Osteocyte (in vitro differentiated cells): ENCODE data around the gene LAMTOR2. TPM values are rescaled to one million over a fixed set of nuclear protein-coding genes. Genes with fewer than 3 reads are reported as not detected.

ENCODE experiments used
- DNase-seq: peaks from one replicate; pipeline ENCODE4 v3.0.0; 2021; ENCODE audit warnings: mixed read lengths; ENCODE audit not compliant: unreplicated experiment; ENCODE audit errors: extremely low spot score
- H3K27ac Mint-ChIP-seq: one replicate; pipeline ENCODE4 v1.8.0; 2021; ENCODE audit warnings: mild to moderate bottlenecking, mixed read lengths; ENCODE audit not compliant: unreplicated experiment
- H3K27me3 Mint-ChIP-seq: one replicate; pipeline ENCODE4 v1.8.0; 2021; ENCODE audit warnings: mixed read lengths; ENCODE audit not compliant: unreplicated experiment
- H3K36me3 Mint-ChIP-seq: one replicate; pipeline ENCODE4 v1.8.0; 2021; ENCODE audit warnings: mixed read lengths; ENCODE audit not compliant: unreplicated experiment
- H3K4me1 Mint-ChIP-seq: one replicate; pipeline ENCODE4 v1.8.0; 2021; ENCODE audit warnings: mixed read lengths; ENCODE audit not compliant: unreplicated experiment
- H3K4me3 Mint-ChIP-seq: one replicate; pipeline ENCODE4 v1.8.0; 2021; ENCODE audit warnings: mild to moderate bottlenecking, moderate library complexity, mixed read lengths; ENCODE audit not compliant: unreplicated experiment
- H3K9me3 Mint-ChIP-seq: one replicate; pipeline ENCODE4 v1.8.0; 2021; ENCODE audit warnings: mixed read lengths; ENCODE audit not compliant: unreplicated experiment
- long read RNA-seq: library from polyadenylated mRNA; unstranded; transcript quantifications from one replicate; pipeline ENCODE4 v2.0.0, GENCODE V29; 2021
- total RNA-seq: library from RNA; stranded (reverse); gene quantifications from 2 replicates; pipeline ENCODE4 v1.2.1, GENCODE V29; 2021
- TF ChIP-seq, protein P1 (sequence below): fragments of 200-600 bp; sonication (generic); IDR thresholded peaks from 2 replicates; pipeline ENCODE4 v1.5.0; 2021; ENCODE audit warnings: antibody characterized with exemption, mild to moderate bottlenecking, moderate library complexity

Gene LAMTOR2
- 56.2 and 59.9 TPM in 2 replicates for total RNA-seq
- long read RNA-seq, transcript LAMTOR2-203 (4 exons, 655 nt): major isoform, 27 of 32 reads
- long read RNA-seq, partial matches to known transcripts: 1 of 32 reads
- long read RNA-seq, other reads (novel, unspliced or antisense): 1 of 32 reads

DNA sequence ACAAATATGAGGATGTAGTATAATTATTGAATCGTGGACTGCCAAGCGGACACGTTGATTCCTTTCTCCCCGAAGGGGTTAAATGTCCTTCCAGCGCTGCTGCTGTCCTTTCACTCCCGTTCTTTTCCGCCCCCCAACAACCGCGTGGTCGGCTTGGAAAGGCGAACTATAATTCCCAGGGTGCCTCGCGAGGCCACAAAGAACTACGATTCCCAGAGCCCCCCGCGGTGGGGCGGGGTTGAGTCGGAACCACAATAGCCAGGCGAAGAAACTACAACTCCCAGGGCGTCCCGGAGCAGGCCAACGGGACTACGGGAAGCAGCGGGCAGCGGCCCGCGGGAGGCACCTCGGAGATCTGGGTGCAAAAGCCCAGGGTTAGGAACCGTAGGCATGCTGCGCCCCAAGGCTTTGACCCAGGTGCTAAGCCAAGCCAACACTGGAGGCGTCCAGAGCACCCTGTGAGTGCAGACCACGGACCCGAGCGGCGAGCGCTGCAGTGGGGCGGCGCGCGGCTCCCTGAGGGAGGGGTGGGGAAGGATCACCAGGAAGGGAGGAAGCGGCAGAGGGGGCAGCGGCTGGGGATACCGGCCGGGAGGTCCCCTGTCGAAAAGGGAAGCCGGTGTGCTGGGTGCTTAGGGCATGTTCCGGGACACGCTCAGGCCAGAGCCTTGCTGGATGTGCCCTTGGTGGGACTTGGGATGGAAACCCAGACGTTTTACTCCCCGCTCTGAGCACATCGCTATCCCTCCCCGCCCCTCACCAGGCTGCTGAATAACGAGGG, at the start of gene LAMTOR2:
Gene LAMTOR2 (plus strand): TSS at position 283 of the 781 bp plus-strand sequence. CDS start 108 bp downstream, at position 391.
- H3K27me3 Mint-ChIP-seq: no peaks in the 10 kb centered on the region

DNA sequence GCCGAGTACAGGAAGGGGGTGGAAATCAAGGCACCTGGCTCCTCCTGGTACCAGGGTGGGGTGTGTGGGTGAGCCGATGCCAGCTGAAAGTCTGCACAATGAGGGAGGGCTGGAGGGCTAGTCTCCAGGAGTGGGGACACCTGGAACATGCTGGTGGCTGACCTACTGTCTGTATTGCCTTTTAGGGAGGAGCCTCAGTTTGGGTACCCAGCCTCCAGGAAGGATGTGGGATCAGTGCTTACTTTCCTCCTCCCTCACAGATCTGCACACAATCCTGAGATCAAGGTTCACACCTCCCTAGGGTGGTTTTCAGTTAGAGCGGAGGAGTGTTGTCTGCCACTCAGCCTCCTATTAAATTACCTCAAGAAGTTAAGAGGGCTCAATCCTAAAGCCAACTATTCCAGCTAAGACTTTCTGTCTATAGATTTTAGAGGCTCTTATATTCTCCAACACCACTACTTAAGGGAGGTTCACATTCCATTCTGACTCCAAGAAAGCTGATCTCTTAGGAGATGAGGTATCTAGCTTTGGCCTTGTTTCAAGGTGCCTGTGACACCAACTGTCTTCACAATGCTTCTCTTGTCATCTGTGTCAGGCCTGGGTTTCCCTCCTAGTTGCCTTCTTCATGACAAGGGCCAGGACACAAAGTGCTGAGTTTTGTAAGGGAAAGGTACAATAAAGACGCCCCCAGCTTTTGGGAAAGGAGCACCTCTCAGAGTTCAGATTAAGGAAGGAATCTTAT, 49.6 kb upstream of the LAMTOR2 start:
- Mint-ChIP-seq H3K9me3 (no peaks in the 10 kb centered on the region), H3K36me3 (peaks cover 16% of the 10 kb centered on the region), H3K27me3 (no peaks in the 10 kb centered on the region), H3K4me3 (no peak overlapping the region), H3K27ac (no peak overlapping the region), H3K4me1 (peaks cover 3% of the 10 kb centered on the region)
- DNase-seq: no peak
- TF ChIP-seq, protein P1, sequence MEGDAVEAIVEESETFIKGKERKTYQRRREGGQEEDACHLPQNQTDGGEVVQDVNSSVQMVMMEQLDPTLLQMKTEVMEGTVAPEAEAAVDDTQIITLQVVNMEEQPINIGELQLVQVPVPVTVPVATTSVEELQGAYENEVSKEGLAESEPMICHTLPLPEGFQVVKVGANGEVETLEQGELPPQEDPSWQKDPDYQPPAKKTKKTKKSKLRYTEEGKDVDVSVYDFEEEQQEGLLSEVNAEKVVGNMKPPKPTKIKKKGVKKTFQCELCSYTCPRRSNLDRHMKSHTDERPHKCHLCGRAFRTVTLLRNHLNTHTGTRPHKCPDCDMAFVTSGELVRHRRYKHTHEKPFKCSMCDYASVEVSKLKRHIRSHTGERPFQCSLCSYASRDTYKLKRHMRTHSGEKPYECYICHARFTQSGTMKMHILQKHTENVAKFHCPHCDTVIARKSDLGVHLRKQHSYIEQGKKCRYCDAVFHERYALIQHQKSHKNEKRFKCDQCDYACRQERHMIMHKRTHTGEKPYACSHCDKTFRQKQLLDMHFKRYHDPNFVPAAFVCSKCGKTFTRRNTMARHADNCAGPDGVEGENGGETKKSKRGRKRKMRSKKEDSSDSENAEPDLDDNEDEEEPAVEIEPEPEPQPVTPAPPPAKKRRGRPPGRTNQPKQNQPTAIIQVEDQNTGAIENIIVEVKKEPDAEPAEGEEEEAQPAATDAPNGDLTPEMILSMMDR: no peak

More for the DNA sequence above, at the start of gene LAMTOR2:
- Mint-ChIP-seq H3K4me3 (peak within 1 kb of the TSS; percentile 97), H3K36me3 (peaks cover 1% of the 10 kb centered on the region), H3K9me3 (no peaks in the 10 kb centered on the region), H3K27ac (peak within 1 kb of the TSS; percentile 96), H3K4me1 (peaks cover 25% of the 10 kb centered on the region)
- DNase-seq: peak; percentile 98
- TF ChIP-seq, protein P1: no peak

DNA sequence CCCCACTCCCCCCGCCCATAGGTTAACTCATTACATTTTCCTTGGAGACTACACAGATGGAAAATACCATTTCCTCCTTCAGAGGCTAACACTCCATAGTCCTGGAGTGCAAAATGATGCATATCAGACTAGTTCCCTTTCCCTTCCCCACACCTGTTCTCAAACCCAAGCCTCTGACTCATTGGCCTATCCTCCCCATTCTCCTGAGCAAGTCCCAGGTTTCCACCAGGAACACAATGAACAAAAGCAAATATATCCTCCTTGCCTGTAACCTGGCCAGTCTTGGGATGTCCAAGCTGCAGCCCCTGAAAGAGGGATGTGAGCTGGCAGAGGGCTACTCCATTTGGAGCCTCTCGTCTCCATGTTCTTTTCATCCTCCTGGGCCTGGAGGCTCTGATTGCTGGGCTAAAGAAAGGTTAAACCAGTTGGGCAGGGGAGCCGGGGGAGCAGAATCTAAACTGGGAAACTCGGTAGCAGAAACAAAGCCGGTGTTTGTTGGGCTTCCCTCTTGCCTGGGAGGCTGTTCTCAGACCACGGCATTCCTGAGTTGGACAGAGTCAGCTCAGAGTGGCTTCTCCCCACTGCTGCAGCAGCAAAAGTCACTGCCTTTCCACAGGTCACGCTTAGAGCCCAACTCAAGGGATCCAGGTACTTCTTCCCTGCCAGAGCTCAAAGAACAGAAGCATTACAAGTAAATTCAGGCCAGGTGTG, 47.8 kb upstream of the LAMTOR2 start:
- Mint-ChIP-seq H3K4me3 (no peak overlapping the region), H3K4me1 (no peaks in the 10 kb centered on the region), H3K36me3 (peaks cover 32% of the 10 kb centered on the region), H3K27me3 (no peaks in the 10 kb centered on the region), H3K27ac (no peak overlapping the region), H3K9me3 (no peaks in the 10 kb centered on the region)
- no peak for DNase-seq
- TF ChIP-seq, protein P1: no peak

DNA sequence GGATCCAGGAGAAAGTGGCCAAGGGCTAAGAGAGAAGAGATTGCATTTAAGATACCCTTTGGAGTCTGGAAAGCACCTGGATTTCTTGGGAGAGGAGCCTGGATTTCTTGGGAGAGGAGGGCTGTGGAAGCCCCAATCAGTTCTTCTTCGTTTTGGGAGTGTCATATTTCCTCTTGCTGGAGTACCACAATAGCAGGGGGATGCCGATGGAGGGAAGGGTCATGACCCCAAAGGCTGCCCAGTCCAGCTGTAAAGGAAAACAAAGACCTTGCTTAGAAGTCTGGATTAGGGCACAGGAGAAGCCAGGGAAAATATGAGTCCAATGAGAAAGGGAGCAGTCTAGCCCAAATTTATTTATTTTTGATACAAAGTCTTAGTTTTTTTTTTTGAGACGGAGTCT, 45.2 kb upstream of the LAMTOR2 start:
- no peak for DNase-seq
- H3K27ac Mint-ChIP-seq: no peak overlapping the region

More for the DNA sequence above, 45.2 kb upstream of the LAMTOR2 start:
- no peak overlapping the region for H3K4me3 Mint-ChIP-seq
- H3K4me1 Mint-ChIP-seq: no peaks in the 10 kb centered on the region
- TF ChIP-seq, protein P1: no peak
- H3K36me3 Mint-ChIP-seq: peaks cover 50% of the 10 kb centered on the region
- H3K9me3 Mint-ChIP-seq: no peaks in the 10 kb centered on the region
- H3K27me3 Mint-ChIP-seq: no peaks in the 10 kb centered on the region
